Bone marrow (tissue), 2 donors: ENCODE measurements around the gene PYGM.

Experiments
- DNase-seq, 2 donors: peaks; one replicate each; lab custom pipeline; 2025; lab: John Stamatoyannopoulos, UW

PYGM gene

GRCh38 chr11:64767344-64768299 is 7.8 kb upstream of the PYGM start:
- DNase-seq: peak; percentile 52 to 55

DNA sequence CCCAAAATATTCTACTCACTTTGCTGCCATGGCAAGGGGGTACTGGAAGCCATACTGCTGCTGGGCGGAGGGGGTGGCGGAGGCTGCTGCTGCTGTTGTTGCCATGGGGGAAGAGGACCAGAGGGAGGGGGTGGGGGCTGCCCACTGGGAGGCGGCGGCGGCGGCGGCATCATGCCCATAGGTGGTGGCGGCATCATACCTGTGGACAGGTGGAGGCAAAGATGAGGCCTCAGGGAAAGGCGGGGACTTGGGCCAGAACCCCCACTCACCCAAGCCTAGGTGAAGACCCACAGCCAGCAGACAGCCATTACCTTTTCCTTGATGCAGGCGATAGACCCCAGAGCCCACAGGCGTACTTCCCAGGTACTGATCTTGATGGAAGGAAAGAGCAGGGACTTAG is 7.1 kb upstream of the PYGM start:
- DNase-seq: no peak

DNA sequence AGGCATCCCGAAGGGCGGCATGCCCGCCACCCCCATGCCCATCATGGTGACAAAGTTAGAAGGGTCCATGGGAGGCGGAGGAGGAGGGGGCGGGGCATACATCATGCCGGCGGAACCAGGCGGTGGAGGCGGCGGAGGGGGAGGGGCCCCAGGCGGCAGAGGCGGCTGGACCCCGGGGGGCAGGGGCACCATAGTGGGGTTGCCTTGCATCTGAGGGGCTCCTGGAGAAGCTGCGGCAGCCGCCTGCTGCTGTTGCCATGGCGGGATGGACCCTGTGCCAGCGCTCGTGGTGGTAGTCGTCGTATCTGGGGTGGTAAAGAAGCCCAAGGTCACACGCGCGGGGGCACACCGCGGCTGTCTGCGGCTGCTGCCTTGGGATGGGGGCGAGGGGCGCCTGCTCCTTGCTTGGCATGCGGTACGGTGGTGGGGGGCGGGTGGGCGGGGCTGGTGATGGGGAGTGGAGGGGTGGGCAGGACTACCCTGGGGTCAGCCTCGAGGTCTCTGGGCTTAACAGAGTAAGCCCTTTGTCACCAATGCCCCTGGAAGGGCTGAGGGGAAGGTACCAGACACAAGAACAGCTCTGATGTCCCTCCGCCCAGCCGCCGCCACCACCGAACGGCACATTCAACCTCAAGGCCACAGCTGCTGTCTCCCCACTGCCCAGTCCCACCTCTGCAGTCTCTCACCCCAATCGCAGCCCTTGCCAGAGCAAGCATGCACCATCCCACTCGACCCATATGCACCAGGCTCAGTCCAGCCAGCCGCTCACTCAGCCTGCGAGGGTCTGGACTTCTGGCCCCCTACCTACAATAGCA is 6.3 kb upstream of the PYGM start:
- no peak for DNase-seq

DNA sequence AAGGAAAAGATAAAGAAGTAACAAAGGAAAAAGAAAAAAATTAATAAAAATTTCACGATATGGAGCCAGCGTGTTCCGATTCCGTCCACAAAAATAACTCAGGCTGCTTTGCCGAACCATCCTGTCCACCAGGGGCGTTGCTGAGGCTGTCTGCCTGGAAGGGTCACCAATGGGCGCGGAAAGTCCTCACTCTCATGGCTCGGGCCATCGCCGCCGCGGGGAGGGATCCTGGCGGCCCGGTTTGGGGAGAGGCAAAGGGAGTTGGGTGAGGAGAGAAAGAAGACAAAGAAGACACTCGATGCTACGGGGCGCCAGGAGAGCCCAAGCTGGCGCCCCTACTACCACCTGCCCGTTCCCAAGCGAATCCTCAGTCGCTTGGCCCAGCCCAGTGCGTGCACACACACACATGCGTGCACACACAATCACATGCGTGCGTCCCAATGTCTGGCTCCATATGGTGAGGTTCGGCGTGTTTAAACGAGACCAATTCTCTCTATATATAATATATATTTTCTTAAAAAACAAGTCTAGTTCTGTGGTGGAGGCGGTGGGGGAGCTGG is 5.6 kb upstream of the PYGM start:
- DNase-seq: no peak

DNA sequence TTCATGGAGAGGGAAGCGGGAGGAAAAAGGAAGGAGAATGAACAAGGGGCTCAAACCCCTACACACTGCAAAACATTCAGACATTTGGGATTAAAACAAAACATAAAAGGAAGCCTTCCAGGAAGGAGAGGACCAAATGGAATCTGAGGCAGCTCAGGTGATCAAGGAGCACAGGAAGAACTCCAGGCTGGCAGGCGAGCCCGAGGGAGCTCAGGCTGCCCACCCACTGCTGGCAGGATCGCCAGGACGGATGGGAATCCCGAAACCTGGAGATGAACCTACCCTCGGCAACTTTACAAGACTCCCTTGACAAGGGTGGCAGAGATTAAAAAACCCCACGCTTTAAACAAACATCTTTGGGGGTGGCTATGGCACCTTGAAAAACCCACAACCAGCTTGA is 5.0 kb upstream of the PYGM start:
- DNase-seq: no peak

DNA sequence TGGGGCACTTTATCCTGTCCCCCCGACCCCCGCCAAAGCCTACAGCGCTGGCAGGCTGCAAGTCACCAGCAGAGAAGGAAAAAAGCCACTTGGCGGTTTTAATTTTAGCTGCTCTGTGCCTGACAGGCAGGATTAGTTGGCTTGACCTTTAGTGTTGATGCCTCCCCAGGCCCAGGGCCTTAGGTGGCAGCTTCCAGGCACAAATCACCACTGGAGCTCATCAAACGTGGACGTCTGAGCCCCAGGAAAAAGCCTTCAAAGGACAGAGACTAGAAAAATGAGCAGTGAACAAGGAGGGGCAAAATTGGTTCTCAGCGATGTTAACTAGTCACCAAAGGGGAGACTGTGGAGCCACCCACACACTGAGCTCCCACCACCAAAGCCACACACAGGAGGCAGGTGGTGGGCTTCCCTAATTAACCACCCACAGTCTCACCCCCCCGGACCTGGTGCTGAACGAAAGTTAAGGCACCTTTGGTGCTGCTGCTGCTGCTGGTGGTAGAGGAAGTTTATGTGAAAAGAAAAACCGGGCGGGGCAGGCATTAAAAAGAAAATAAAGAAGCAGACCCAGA is 4.4 kb upstream of the PYGM start:
- DNase-seq: no peak

DNA sequence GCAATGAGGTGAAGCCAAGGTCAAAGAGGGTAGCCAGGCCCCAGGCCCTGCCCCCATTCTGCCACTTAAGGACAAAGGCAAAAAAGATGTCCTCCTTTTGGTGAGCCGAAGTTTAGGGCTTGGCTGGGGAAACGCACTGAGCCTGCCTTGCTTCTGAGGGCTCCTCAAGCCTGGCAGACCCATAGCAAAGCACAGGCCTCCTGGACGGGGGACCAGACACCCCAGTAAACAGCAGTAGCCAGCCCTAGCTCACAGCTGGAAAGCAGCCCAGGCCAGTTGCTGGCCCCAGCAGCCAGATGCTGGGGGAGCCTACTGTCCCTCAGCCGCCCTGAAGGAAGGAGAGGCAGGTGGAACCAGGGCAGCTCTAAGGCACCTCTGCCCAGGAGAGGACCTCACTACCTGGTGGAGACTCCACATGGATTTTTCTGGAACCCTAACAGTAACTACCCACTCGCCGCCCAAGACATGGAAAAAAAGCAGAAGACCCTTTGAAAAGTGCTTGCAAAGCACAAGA is 3.8 kb upstream of the PYGM start:
- no peak for DNase-seq

DNA sequence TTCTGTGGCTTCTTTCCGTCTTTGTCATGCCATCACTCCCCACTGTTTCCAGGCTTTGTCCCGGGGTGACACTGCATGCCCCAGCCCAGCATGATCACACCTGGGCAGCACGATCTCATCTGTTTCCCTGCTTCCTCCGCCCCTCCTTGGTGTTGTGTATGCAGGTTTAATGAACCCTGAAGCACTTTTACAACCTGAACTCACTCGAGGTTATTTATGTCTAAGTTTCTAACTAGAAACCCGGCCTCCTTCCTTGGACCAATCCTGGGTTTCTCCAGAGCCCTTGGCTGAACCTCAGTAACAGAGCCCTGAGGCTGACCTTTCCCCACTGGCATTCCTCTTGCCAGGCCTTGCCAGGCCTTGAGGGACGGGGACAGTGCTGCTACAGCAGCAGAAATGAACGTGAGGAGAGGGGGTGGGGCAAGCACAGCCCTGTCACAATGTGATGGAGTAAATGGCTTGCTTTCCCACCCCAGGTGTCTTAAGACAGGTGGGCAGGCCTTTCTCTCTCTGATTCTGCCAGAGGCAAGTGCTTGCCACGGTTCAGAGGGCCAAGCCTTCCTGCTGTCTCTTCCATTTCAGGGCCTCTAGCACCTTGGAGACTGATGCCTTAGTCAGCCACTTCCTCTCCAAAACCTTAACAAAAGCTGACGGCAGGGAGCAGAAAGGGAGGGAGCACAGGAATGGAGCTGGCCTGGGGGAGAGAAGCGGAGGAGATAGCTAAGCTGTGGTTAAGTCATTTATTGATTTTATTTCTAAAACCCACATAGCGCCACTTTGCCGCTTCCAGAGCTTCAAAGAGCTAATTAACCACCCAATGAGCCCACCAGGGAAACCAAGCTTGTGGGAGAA is 3.1 kb upstream of the PYGM start:
- DNase-seq: no peak

DNA sequence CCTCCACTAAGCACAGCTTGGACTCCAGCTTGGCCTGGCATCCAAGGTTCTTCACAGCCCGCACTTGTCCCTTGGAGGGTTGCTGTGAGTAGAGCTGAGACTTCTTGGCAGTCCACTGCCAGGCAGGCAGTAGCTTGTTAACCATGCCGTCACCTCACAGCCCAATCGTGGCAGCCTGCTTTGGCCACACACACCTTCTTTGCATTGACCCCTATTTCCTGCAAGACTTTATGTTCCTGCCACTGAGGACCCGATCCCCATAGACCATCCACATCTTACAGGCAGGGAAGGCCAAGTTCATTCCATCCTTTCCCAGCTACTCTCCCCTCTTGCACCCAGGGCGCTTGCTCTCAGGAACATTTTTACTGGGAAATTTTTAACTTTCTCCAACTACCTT is 2.5 kb upstream of the PYGM start:
- no peak for DNase-seq

DNA sequence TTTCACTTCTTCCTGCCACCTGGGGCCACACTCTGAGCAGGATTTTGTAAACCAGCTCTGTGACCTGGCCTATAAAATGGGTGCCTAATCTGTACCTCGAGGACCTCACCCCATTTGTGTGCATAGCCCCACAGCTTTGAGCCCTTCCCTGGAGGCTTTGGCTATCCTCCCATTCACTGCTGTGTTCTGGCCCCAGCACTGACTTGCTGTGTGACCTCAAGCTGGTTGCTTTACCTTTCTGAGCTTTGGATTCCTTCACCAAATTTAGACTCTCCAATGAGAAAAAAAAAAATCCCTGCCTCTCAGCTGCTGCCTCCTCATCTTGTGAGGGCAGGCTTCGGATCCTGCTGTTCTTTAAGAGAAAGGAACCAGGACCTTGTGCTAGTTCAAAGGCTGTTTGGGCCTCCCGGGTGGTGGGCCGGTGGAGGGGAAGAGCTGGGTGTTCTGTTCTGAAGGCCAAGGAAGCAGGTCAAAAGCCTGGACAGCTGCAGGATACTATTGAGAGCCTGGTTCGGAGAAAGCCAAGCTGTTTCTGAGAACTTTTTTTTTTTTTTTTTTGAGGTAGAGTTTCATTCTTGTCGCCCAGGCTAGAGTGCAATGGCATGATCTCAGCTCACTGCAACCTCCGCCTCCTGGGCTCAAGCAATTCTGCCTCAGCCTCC is 1.1 kb upstream of the PYGM start:
- no peak for DNase-seq

- no peak for DNase-seq
Observed at GRCh38 chr11:64759131-64759721, 548 bp downstream of the PYGM start.

DNA sequence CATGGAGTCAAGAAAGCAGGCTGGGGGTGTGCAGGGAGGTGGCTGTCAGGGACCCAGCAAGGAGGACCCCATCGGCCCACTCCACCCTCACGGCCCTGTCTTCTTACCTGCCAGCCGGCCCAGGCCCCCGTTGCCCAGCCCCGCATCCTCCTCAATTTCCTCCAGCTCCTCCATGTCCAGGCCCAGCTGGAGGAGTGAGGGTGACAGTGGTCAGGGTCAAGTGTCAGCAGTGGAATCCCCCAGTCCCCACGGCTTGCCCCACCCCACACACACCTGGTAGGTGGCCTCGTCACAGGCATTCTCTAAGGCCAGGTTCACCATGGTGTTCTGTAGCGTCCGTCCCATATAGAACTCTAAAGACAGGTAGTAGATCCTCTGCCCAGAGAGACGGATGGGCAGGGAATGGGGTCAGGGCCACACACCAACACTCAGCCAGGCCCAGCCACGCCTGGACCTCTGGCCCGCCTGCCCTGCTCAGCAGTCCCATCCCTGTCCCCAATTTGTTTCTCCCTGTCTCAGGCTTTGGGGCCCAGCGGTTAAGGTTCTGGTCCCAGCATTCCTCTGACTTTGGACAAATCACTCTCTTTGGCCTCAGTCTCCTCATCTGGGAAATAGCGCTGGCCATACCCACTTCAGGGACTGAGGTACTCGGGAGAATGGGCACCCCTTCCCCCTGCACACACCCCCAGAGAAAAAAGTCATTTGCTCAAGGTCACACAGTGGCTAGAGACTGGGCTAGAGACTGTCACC is 1.3 kb downstream of the PYGM start:
- no peak for DNase-seq

GRCh38 chr11:64757549-64758329 is 2.0 kb downstream of the PYGM start:
- no peak for DNase-seq

DNA sequence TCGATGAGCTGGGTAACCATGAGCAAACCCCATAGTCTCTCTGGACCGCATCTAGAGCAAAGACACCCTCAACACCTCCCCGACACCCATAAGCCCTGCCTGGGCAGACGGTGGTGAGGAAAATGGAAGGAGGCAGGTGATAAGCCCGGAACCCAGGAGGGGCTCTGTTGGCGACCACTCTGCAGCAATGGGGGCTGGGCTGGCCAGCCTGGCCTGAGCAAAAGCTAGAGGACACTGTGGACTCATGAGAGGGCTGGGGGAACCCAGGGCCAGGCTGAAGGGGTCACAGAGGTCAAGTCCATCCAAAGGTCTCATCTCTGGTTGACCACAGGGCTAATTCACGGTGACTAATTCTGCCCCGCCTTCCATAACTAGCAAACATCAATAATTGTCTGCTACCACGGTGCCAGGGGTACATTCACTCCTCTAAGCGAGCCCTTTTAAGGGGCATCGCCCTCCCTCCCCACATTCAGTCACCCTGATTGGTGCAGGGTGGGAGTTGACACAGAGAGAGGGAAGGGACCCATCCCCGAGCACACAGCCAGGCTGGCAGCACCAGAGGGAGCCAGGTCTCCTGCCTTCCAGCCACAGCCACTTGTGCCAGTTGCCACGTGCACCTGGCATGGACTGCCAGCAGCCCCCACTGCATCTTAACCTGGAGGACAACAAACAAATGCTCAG is 4.0 kb downstream of the PYGM start:
- DNase-seq: no peak

GRCh38 chr11:64754919-64755662 is 4.7 kb downstream of the PYGM start:
- DNase-seq: no peak

- DNase-seq: no peak
Observed at GRCh38 chr11:64754124-64754918, 5.5 kb downstream of the PYGM start.
